Esophagus muscularis mucosa (tissue), 3 donors: ENCODE results near the gene TMED1.

Source experiments
- POLR2AphosphoS5 ChIP-seq, 2 donors: sonication (generic); formaldehyde crosslinking; IDR thresholded peaks; one replicate each; pipeline ENCODE4 v1.6.1; 2017; ENCODE audit warnings: antibody characterized with exemption in 2 of 2
- TF ChIP-seq, protein P1 (sequence below), 3 experiments: fragments of 200-600 bp in 2 of 3; fragments of 450-650 bp in 1 of 3; sonication (generic) in 2 of 3; IDR thresholded peaks; one replicate each; pipeline ENCODE4 v1.5.1; 2017 to 2019; ENCODE audit warnings: antibody characterized with exemption in 3 of 3, mild to moderate bottlenecking in 2 of 3, moderate library complexity in 1 of 3

- TF ChIP-seq, protein P1, sequence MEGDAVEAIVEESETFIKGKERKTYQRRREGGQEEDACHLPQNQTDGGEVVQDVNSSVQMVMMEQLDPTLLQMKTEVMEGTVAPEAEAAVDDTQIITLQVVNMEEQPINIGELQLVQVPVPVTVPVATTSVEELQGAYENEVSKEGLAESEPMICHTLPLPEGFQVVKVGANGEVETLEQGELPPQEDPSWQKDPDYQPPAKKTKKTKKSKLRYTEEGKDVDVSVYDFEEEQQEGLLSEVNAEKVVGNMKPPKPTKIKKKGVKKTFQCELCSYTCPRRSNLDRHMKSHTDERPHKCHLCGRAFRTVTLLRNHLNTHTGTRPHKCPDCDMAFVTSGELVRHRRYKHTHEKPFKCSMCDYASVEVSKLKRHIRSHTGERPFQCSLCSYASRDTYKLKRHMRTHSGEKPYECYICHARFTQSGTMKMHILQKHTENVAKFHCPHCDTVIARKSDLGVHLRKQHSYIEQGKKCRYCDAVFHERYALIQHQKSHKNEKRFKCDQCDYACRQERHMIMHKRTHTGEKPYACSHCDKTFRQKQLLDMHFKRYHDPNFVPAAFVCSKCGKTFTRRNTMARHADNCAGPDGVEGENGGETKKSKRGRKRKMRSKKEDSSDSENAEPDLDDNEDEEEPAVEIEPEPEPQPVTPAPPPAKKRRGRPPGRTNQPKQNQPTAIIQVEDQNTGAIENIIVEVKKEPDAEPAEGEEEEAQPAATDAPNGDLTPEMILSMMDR (IDR thresholded peaks at IDR 0.05): no peak
- no peak for TF ChIP-seq POLR2AphosphoS5 (IDR thresholded peaks at IDR 0.05)
Observed at GRCh38 chr19:10815007-10815536, 20.9 kb downstream of the TMED1 start.
